Progenitor cell of endocrine pancreas (in vitro differentiated cells): Measurements from ENCODE around the gene TTBK2. TPM values are rescaled to one million over a fixed set of nuclear protein-coding genes. Genes with fewer than 3 reads are reported as not detected.

Source experiments
- DNase-seq: peaks from one replicate; pipeline ENCODE4 v3.0.0; 2021; ENCODE audit warnings: low spot score; ENCODE audit not compliant: unreplicated experiment
- H3K27ac Mint-ChIP-seq: 2 replicates; pipeline ENCODE4 v1.8.0; 2021; ENCODE audit warnings: mild to moderate bottlenecking, moderate library complexity, mixed read lengths
- H3K27me3 Mint-ChIP-seq: 2 replicates; pipeline ENCODE4 v1.8.0; 2021; ENCODE audit warnings: mixed read lengths
- H3K36me3 Mint-ChIP-seq: 2 replicates; pipeline ENCODE4 v1.8.0; 2022; ENCODE audit warnings: mixed read lengths; ENCODE audit not compliant: insufficient read depth
- H3K4me1 Mint-ChIP-seq: 2 replicates; pipeline ENCODE4 v1.8.0; 2021; ENCODE audit warnings: low read depth, mixed read lengths
- H3K4me3 Mint-ChIP-seq: 2 replicates; pipeline ENCODE4 v1.8.0; 2021; ENCODE audit warnings: low read depth, mild to moderate bottlenecking, moderate library complexity, mixed read lengths
- H3K9me3 Mint-ChIP-seq: 2 replicates; pipeline ENCODE4 v1.8.0; 2021; ENCODE audit warnings: low read depth, mixed read lengths
- total RNA-seq: library from RNA; stranded (reverse); gene quantifications from 2 replicates; pipeline ENCODE4 v1.2.1, GENCODE V29; 2021
- TF ChIP-seq, protein P1 (sequence below): fragments of 200-600 bp; sonication (generic); IDR thresholded peaks from one replicate; pipeline ENCODE4 v1.5.0; 2021; ENCODE audit warnings: antibody characterized with exemption, mild to moderate bottlenecking; ENCODE audit not compliant: unreplicated experiment

The TTBK2 gene
- total RNA-seq, 1 donor from 2014 or later, result 19.5 TPM

DNA sequence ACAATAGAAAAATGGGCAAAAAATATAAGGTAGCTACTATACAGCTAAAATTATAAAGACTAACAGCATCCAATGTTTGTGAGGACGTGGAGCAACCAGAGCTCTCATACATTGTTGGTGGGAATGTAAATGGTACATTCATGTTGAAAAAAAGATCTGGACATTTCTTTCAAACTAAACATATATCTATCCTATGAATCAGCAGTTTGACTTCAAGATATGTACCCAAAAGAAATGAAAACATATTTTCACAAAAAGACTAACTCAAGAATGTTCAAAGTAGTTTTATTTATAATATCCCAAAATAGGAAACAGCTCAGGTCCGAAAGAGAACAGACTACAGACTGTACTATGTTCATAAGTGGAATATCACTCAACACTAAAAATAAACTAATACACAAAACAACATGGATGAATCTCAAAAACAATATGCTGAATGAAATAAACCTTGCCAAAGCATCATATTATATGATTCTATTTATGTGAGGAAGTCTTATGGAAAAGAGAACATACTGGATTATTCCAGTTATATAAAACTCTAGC lies 8.8 kb upstream of the TTBK2 start:
- TF ChIP-seq, protein P1, sequence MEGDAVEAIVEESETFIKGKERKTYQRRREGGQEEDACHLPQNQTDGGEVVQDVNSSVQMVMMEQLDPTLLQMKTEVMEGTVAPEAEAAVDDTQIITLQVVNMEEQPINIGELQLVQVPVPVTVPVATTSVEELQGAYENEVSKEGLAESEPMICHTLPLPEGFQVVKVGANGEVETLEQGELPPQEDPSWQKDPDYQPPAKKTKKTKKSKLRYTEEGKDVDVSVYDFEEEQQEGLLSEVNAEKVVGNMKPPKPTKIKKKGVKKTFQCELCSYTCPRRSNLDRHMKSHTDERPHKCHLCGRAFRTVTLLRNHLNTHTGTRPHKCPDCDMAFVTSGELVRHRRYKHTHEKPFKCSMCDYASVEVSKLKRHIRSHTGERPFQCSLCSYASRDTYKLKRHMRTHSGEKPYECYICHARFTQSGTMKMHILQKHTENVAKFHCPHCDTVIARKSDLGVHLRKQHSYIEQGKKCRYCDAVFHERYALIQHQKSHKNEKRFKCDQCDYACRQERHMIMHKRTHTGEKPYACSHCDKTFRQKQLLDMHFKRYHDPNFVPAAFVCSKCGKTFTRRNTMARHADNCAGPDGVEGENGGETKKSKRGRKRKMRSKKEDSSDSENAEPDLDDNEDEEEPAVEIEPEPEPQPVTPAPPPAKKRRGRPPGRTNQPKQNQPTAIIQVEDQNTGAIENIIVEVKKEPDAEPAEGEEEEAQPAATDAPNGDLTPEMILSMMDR, result no peak
- Mint-ChIP-seq H3K9me3 (no peaks in the 10 kb centered on the region), H3K4me1 (no peaks in the 10 kb centered on the region), H3K4me3 (no peak overlapping the region), H3K36me3 (no peaks in the 10 kb centered on the region), H3K27me3 (no peaks in the 10 kb centered on the region), H3K27ac (no peak overlapping the region)
- no peak for DNase-seq

DNA sequence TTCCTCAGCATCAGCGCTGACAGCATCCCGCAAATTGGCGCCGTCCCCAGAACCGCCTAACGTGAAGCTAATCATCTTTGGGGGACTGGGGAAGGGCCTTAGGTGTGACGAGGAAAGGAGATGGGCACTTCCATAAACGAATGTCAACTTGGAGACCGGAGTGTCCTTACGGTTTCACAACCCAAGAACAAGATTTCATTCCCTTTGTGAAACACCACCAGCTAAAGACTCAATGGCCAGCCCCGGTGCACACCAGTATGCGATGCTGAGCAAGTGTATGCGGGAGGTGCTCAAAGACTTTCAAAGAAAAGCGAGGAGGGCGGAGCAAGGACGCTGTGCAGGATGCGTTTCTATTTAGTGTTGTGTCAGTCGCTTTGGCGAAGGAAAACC lies 759 bp upstream of the TTBK2 start:
- no peak overlapping the region for H3K27ac Mint-ChIP-seq
- no peaks in the 10 kb centered on the region for H3K36me3 Mint-ChIP-seq
- peak overlapping the region; percentile 95 for H3K4me3 Mint-ChIP-seq

GRCh38 chr15:42919799-42920518 lies 619 bp downstream of the TTBK2 start:
- peak overlapping the region; percentile 97 for H3K27ac Mint-ChIP-seq
- H3K36me3 Mint-ChIP-seq, result no peaks in the 10 kb centered on the region

More for the DNA sequence above, 759 bp upstream of the TTBK2 start:
- Mint-ChIP-seq H3K9me3 (no peaks in the 10 kb centered on the region), H3K27me3 (peaks cover 14% of the 10 kb centered on the region), H3K4me1 (peaks cover 9% of the 10 kb centered on the region)
- TF ChIP-seq, protein P1, result no peak
- DNase-seq, result no peak

GRCh38 chr15:42919308-42919707 lies 1.3 kb downstream of the TTBK2 start:
- Mint-ChIP-seq H3K4me3 (peak overlapping the region; percentile 95), H3K9me3 (no peaks in the 10 kb centered on the region), H3K4me1 (peaks cover 9% of the 10 kb centered on the region), H3K27me3 (peaks cover 14% of the 10 kb centered on the region), H3K27ac (peak overlapping the region; percentile 97), H3K36me3 (no peaks in the 10 kb centered on the region)
- no peak for DNase-seq
- TF ChIP-seq, protein P1, result no peak

More at GRCh38 chr15:42919799-42920518, 619 bp downstream of the TTBK2 start:
- Mint-ChIP-seq H3K9me3 (no peaks in the 10 kb centered on the region), H3K27me3 (peaks cover 14% of the 10 kb centered on the region), H3K4me3 (peak overlapping the region; percentile 95), H3K4me1 (peaks cover 9% of the 10 kb centered on the region)
- peak; percentile 45 for DNase-seq
- TF ChIP-seq, protein P1, result no peak

- Mint-ChIP-seq H3K4me1 (peaks cover 9% of the 10 kb centered on the region), H3K4me3 (no peak overlapping the region), H3K36me3 (no peaks in the 10 kb centered on the region), H3K9me3 (no peaks in the 10 kb centered on the region), H3K27me3 (peaks cover 6% of the 10 kb centered on the region), H3K27ac (no peak overlapping the region)
- TF ChIP-seq, protein P1, result no peak
- DNase-seq, result no peak
These were observed 2.5 kb downstream of the TTBK2 start for GRCh38 chr15:42918047-42918446.
